GM12865 (cell line): ENCODE data around the gene PYM1.

Source experiments
- DNase-seq: peaks from one replicate; pipeline ENCODE4 v3.0.0; 2010; ENCODE audit warnings: low read depth
- H3K4me3 ChIP-seq: 2 replicates; pipeline ENCODE4 v1.5.1; 2011; ENCODE audit warnings: mild to moderate bottlenecking, low read depth, low read length, control low read depth
- CTCF ChIP-seq: IDR thresholded peaks from 2 replicates; pipeline ENCODE4 v1.5.1; 2011; ENCODE audit warnings: low read length, control low read depth, low read depth, inconsistent platforms; ENCODE audit not compliant: insufficient read depth; ENCODE audit errors: missing control alignments

Gene PYM1

GRCh38 chr12:55927588-55928502 lies at the start of gene PYM1:
Gene PYM1 (minus strand): TSS chr12:55927894. CDS start chr12:55927761, 133 bp downstream.
- DNase-seq: peak; percentile 95
- no peak for TF ChIP-seq CTCF
- peak within 1 kb of the TSS; percentile 79 for H3K4me3 ChIP-seq

GRCh38 chr12:55974308-55974730 lies 46.6 kb upstream of the PYM1 start:
- TF ChIP-seq CTCF: no peak
- peak; percentile 59 for DNase-seq
- peak overlapping the region; percentile 88 for H3K4me3 ChIP-seq

- peak; percentile 100 for DNase-seq
- peak within 1 kb of the TSS; percentile 88 for H3K4me3 ChIP-seq
- TF ChIP-seq CTCF: no peak
Measured at GRCh38 chr12:55973599-55974307, 46.1 kb upstream of the PYM1 start, which contains the start of gene RAB5B. Gene RAB5B (plus strand): TSS chr12:55974078. CDS start chr12:55986961, 12,883 bp downstream.

DNA sequence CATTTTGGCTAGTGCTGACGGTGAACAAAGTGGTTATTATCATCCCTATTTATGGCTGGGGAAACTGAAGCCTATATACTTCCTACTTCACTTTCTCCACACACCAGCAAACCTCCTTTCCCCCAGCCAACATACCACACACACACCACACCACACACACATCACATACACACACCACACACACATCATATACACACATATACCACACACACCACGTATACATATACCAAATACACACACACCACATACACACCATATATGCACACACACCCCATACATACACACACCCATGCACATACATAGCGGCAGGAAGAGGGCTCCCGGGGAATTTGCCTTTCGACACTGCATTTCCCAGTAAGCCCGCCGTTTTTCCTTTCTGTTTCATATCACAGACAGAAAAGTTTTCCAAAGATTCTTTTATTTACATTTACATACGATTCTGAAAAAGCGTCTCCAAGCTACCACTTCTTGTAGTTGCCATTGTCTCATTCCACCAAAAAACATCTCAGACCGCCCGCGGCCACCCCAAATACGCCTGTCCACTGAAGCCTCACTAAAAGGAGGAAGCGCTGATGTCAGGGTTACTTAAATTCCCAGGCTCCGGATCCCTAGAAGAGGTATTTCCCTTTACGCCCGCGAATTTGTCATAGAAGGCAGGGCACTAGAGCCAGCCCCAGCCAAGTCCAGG lies 45.4 kb upstream of the PYM1 start:
- no peak for TF ChIP-seq CTCF
- peak; percentile 44 for DNase-seq

DNA sequence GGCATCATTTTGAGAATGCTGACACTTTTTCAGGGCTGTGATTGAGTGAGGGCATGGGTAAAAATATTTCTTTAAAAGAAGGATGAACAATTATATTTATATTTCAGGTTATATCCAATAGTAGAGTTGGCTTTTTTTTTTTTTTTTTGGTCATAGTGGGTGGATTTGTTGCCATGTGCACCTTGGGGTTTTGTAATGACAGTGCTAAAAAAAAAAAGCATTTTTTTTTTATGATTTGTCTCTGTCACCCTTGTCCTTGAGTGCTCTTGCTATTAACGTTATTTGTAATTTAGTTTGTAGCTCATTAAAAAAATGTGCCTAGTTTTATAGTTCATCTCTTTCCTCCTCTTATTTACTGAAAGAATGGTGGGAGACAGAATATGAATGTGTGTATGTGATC lies 44.8 kb upstream of the PYM1 start:
- no peak for TF ChIP-seq CTCF
- H3K4me3 ChIP-seq: peak overlapping the region; percentile 74
- DNase-seq: no peak

More for the DNA sequence above, 45.4 kb upstream of the PYM1 start:
- H3K4me3 ChIP-seq: peak overlapping the region; percentile 74

GRCh38 chr12:55972042-55972441 lies 44.3 kb upstream of the PYM1 start:
- TF ChIP-seq CTCF: no peak
- no peak for DNase-seq
- no peak overlapping the region for H3K4me3 ChIP-seq
